Keratinocyte (primary cell): Measurements from ENCODE around the gene STRA6. TPM values are rescaled to one million over a fixed set of nuclear protein-coding genes. Genes with fewer than 3 reads are reported as not detected.

Experiments used
- DNase-seq: peaks from one replicate; pipeline ENCODE4 v3.0.0-alpha.2; 2011; ENCODE audit warnings: low read depth, missing footprints, low spot score
- FAIRE-seq: peaks from 2 replicates; lab custom pipeline; 2011; peaks lifted over from hg19 to GRCh38; lab: Jason Lieb, UNC
- H2AFZ ChIP-seq: 2 replicates; pipeline ENCODE4 v1.6.0; 2012; ENCODE audit warnings: low read length, control low read depth, inconsistent platforms; ENCODE audit not compliant: control insufficient read depth
- H3K27ac ChIP-seq: 2 replicates; pipeline ENCODE4 v1.5.1; 2011; ENCODE audit warnings: low read length; ENCODE audit not compliant: control insufficient read depth, insufficient read depth
- H3K27me3 ChIP-seq: 3 replicates; pipeline ENCODE4 v1.6.0; 2011; ENCODE audit warnings: low read length; ENCODE audit not compliant: control insufficient read depth, insufficient read depth; ENCODE audit errors: extremely low read depth
- H3K36me3 ChIP-seq, 2 experiments: 2 replicates in 1 of 2; 3 replicates in 1 of 2; pipeline ENCODE4 v1.5.1; 2011; ENCODE audit warnings: low read length in 2 of 2, mild to moderate bottlenecking in 1 of 2; ENCODE audit not compliant: control insufficient read depth in 2 of 2, insufficient read depth in 2 of 2; ENCODE audit errors: extremely low read depth in 1 of 2
- H3K4me1 ChIP-seq: 3 replicates; pipeline ENCODE4 v1.5.1; 2011; ENCODE audit warnings: low read length; ENCODE audit not compliant: control insufficient read depth, insufficient read depth; ENCODE audit errors: extremely low read depth
- H3K4me2 ChIP-seq: 3 replicates; pipeline ENCODE4 v1.6.0; 2011; ENCODE audit warnings: low read depth, low read length; ENCODE audit not compliant: control insufficient read depth, insufficient read depth; ENCODE audit errors: extremely low read depth
- H3K4me3 ChIP-seq, 3 experiments: fragments of 200-600 bp in 1 of 3; sonication (generic) in 1 of 3; 2 replicates in 2 of 3; 3 replicates in 1 of 3; pipeline ENCODE4 v1.5.1; 2011 to 2016; ENCODE audit warnings: low read length in 3 of 3, mild to moderate bottlenecking in 3 of 3, control low read depth in 2 of 3, inconsistent platforms in 1 of 3, low read depth in 1 of 3, mixed read lengths in 1 of 3, mixed run types in 1 of 3, moderate library complexity in 1 of 3; ENCODE audit not compliant: control insufficient read depth in 2 of 3, insufficient read depth in 2 of 3; ENCODE audit errors: extremely low read depth in 1 of 3
- H3K79me2 ChIP-seq: 2 replicates; pipeline ENCODE4 v1.6.0; 2012; ENCODE audit warnings: low read length; ENCODE audit not compliant: control insufficient read depth, insufficient read depth
- H3K9ac ChIP-seq: 3 replicates; pipeline ENCODE4 v1.6.0; 2011; ENCODE audit warnings: low read length; ENCODE audit not compliant: control insufficient read depth, insufficient read depth; ENCODE audit errors: extremely low read depth
- H3K9me1 ChIP-seq: 3 replicates; pipeline ENCODE4 v1.6.0; 2011; ENCODE audit warnings: low read length; ENCODE audit not compliant: control insufficient read depth, insufficient read depth; ENCODE audit errors: extremely low read depth
- H3K9me3 ChIP-seq: 2 replicates; pipeline ENCODE4 v1.5.1; 2012; ENCODE audit warnings: low read depth, low read length; ENCODE audit not compliant: control insufficient read depth
- H4K20me1 ChIP-seq: 3 replicates; pipeline ENCODE4 v1.6.0; 2011; ENCODE audit warnings: low read length; ENCODE audit not compliant: control insufficient read depth, insufficient read depth; ENCODE audit errors: extremely low read depth
- CTCF ChIP-seq, 3 experiments: IDR thresholded peaks in 1 of 3; conservative IDR thresholded peaks in 1 of 3; optimal IDR thresholded peaks in 1 of 3; 2 replicates in 2 of 3; 3 replicates in 1 of 3; pipeline versions ENCODE3 to v1.5.1; 2011; ENCODE audit warnings: low read length in 3 of 3, mild to moderate bottlenecking in 3 of 3, moderate library complexity in 2 of 3, control low read depth in 1 of 3, inconsistent platforms in 1 of 3; ENCODE audit not compliant: insufficient read depth in 2 of 3; ENCODE audit errors: extremely low read depth in 1 of 3
- EZH2 ChIP-seq: IDR thresholded peaks from one replicate; pipeline ENCODE4 v1.6.1; 2012; ENCODE audit warnings: inconsistent platforms, mild to moderate bottlenecking, low read length, moderate library complexity
- dilution Hi-C: fragments of 300-500 bp; cut with MboI; formaldehyde crosslinking; loops from one replicate; pipeline ENCODE4 v1.7.0; 2020; ENCODE audit warnings: low sequenced_read_pairs; ENCODE audit not compliant: extremely low pct_ligation_motif_present
- polyA plus RNA-seq, 5 experiments: library from polyadenylated mRNA; depleted of rRNA in 3 of 5; stranded (reverse) in 3 of 5; stranded (forward) in 1 of 5; unstranded in 1 of 5; fragments of >200 nt; gene quantifications; 1 replicate in 1 of 5; 2 replicates in 3 of 5; 3 replicates in 1 of 5; pipeline versions ENCODE4 v1.2.1 to v1.2.3, GENCODE V29; 2011 to 2012; ENCODE audit warnings: missing spikeins in 2 of 5, low read depth in 1 of 5, low replicate concordance in 1 of 5

Gene STRA6
- polyA plus RNA-seq, 1 donor (not counting 4 experiments of a cell fraction or from before 2014, with no cell fraction given) = not detected

GRCh38 chr15:74170875-74171578 is 31.6 kb downstream of the STRA6 start:
- Histone ChIP-seq H3K27ac (no peak overlapping the region), H2AFZ (no peak overlapping the region), H3K9me1 (no peaks in the 10 kb centered on the region), H3K79me2 (no peaks in the 10 kb centered on the region), H3K36me3 (no peaks in the 10 kb centered on the region), H3K9me3 (no peaks in the 10 kb centered on the region), H3K9ac (no peak overlapping the region), H3K4me2 (no peak overlapping the region), H4K20me1 (no peaks in the 10 kb centered on the region), H3K27me3 (peaks cover 25% of the 10 kb centered on the region), H3K4me1 (no peaks in the 10 kb centered on the region), H3K4me3 (no peak overlapping the region)
- DNase-seq (no peak), FAIRE-seq (no peak)
- dilution Hi-C loops = no loop called here
- TF ChIP-seq EZH2 = no peak
- no peak for TF ChIP-seq CTCF (optimal IDR thresholded peaks at IDR 0.05 in 1 of 3, IDR thresholded peaks at IDR 0.05 in 1 of 3, conservative IDR thresholded peaks at IDR 0.05 in 1 of 3; ENCODE audit: extremely low read depth in 1 of 3, insufficient read depth in 2 of 3, low read length in 3 of 3)

GRCh38 chr15:74170071-74170844 is 32.3 kb downstream of the STRA6 start:
- dilution Hi-C loops = no loop called here
- H3K9me3 ChIP-seq = no peaks in the 10 kb centered on the region
- H2AFZ ChIP-seq = no peak overlapping the region
- H3K4me2 ChIP-seq = no peak overlapping the region
- FAIRE-seq = no peak
- no peaks in the 10 kb centered on the region for H3K4me1 ChIP-seq
- H3K4me3 ChIP-seq = no peak overlapping the region
- no peak for DNase-seq
- no peaks in the 10 kb centered on the region for H3K36me3 ChIP-seq
- no peak overlapping the region for H3K27ac ChIP-seq
- H4K20me1 ChIP-seq = no peaks in the 10 kb centered on the region
- H3K9ac ChIP-seq = no peak overlapping the region
- no peaks in the 10 kb centered on the region for H3K79me2 ChIP-seq
- no peak for TF ChIP-seq EZH2
- no peak for TF ChIP-seq CTCF (optimal IDR thresholded peaks at IDR 0.05 in 1 of 3, IDR thresholded peaks at IDR 0.05 in 1 of 3, conservative IDR thresholded peaks at IDR 0.05 in 1 of 3; ENCODE audit: extremely low read depth in 1 of 3, insufficient read depth in 2 of 3, low read length in 3 of 3)
- H3K9me1 ChIP-seq = no peaks in the 10 kb centered on the region
- H3K27me3 ChIP-seq = peaks cover 25% of the 10 kb centered on the region
